Dendritic cell treated with granulocyte-macrophage colony-stimulating factor and Interleukin-4, amounts not matched to agents 40 ng/mL and 50 ng/mL, for 4 days (primary cell): ENCODE data around the gene PPP3CA.
"Not testable (repeated sequence)": the region's sequence is repeated elsewhere in the genome, so short reads cannot be mapped to it uniquely, and the experiment has no call there.

Experiments used
- H3K27ac Mint-ChIP-seq: one replicate; pipeline ENCODE4 v1.8.0; 2022; ENCODE audit warnings: mild to moderate bottlenecking, mixed read lengths
- H3K27me3 Mint-ChIP-seq: one replicate; pipeline ENCODE4 v1.8.0; 2022; ENCODE audit warnings: mild to moderate bottlenecking, mixed read lengths
- H3K36me3 Mint-ChIP-seq: one replicate; pipeline ENCODE4 v1.8.0; 2022; ENCODE audit warnings: low read depth, mixed read lengths
- H3K4me1 Mint-ChIP-seq: one replicate; pipeline ENCODE4 v1.8.0; 2022; ENCODE audit warnings: low read depth, mixed read lengths
- H3K4me3 Mint-ChIP-seq: one replicate; pipeline ENCODE4 v1.8.0; 2022; ENCODE audit warnings: mild to moderate bottlenecking, moderate library complexity, mixed read lengths
- H3K9me3 Mint-ChIP-seq: one replicate; pipeline ENCODE4 v1.8.0; 2022; ENCODE audit warnings: mixed read lengths
- intact Hi-C: fragments of 100-400 bp; cut with micrococcal nuclease; formaldehyde crosslinking; loops from one replicate; pipeline ENCODE4 v1.15.0; 2022

PPP3CA gene

GRCh38 chr4:101244349-101244748 lies 103.0 kb downstream of the PPP3CA start:
- intact Hi-C loops: no loop called here
- H3K27ac Mint-ChIP-seq: no peak overlapping the region
- no peak overlapping the region for H3K4me3 Mint-ChIP-seq
- H3K36me3 Mint-ChIP-seq: no peaks in the 10 kb centered on the region
- H3K27me3 Mint-ChIP-seq: no peaks in the 10 kb centered on the region
- H3K4me1 Mint-ChIP-seq: peaks cover 9% of the 10 kb centered on the region
- no peaks in the 10 kb centered on the region for H3K9me3 Mint-ChIP-seq

- Mint-ChIP-seq H3K4me1 (peaks cover 25% of the 10 kb centered on the region), H3K27me3 (no peaks in the 10 kb centered on the region), H3K36me3 (no peaks in the 10 kb centered on the region), H3K9me3 (no peaks in the 10 kb centered on the region), H3K4me3 (no peak overlapping the region), H3K27ac (no peak overlapping the region)
- intact Hi-C loops: no loop called here
These were observed 104.9 kb downstream of the PPP3CA start for GRCh38 chr4:101242441-101242840.

GRCh38 chr4:101240099-101240498 lies 107.2 kb downstream of the PPP3CA start:
- Mint-ChIP-seq H3K27me3 (no peaks in the 10 kb centered on the region), H3K27ac (no peak overlapping the region), H3K9me3 (no peaks in the 10 kb centered on the region), H3K4me1 (peaks cover 33% of the 10 kb centered on the region), H3K4me3 (no peak overlapping the region), H3K36me3 (no peaks in the 10 kb centered on the region)
- intact Hi-C loops: no loop called here

GRCh38 chr4:101239665-101240064 lies 107.7 kb downstream of the PPP3CA start:
- H3K4me1 Mint-ChIP-seq: peaks cover 33% of the 10 kb centered on the region
- no peaks in the 10 kb centered on the region for H3K9me3 Mint-ChIP-seq
- H3K36me3 Mint-ChIP-seq: no peaks in the 10 kb centered on the region
- H3K27ac Mint-ChIP-seq: no peak overlapping the region
- no peak overlapping the region for H3K4me3 Mint-ChIP-seq
- H3K27me3 Mint-ChIP-seq: no peaks in the 10 kb centered on the region
- intact Hi-C loops: no loop called here

- Mint-ChIP-seq H3K27ac (no peak overlapping the region), H3K4me1 (peaks cover 36% of the 10 kb centered on the region), H3K27me3 (no peaks in the 10 kb centered on the region), H3K9me3 (no peaks in the 10 kb centered on the region), H3K36me3 (no peaks in the 10 kb centered on the region), H3K4me3 (no peak overlapping the region)
- intact Hi-C loops: no loop called here
These were observed 108.6 kb downstream of the PPP3CA start for GRCh38 chr4:101238706-101239105.

- Mint-ChIP-seq H3K27me3 (no peaks in the 10 kb centered on the region), H3K27ac (no peak overlapping the region), H3K36me3 (no peaks in the 10 kb centered on the region), H3K4me1 (peaks cover 33% of the 10 kb centered on the region), H3K9me3 (no peaks in the 10 kb centered on the region), H3K4me3 (no peak overlapping the region)
- intact Hi-C loops: no loop called here
These were observed 109.6 kb downstream of the PPP3CA start for GRCh38 chr4:101237773-101238172.

- Mint-ChIP-seq H3K27me3 (no peaks in the 10 kb centered on the region), H3K4me3 (peak overlapping the region; percentile 34), H3K27ac (peak overlapping the region; percentile 37), H3K36me3 (no peaks in the 10 kb centered on the region), H3K4me1 (peaks cover 39% of the 10 kb centered on the region), H3K9me3 (no peaks in the 10 kb centered on the region)
- intact Hi-C loops: no loop called here
These were observed 111.2 kb downstream of the PPP3CA start for GRCh38 chr4:101236097-101236496.

GRCh38 chr4:101234141-101234540 lies 113.2 kb downstream of the PPP3CA start:
- H3K9me3 Mint-ChIP-seq, intact Hi-C loops, H3K36me3 Mint-ChIP-seq, H3K27ac Mint-ChIP-seq, H3K4me3 Mint-ChIP-seq, H3K27me3 Mint-ChIP-seq: not testable (repeated sequence)
- H3K4me1 Mint-ChIP-seq: peaks cover 45% of the 10 kb centered on the region

- no peaks in the 10 kb centered on the region for H3K27me3 Mint-ChIP-seq
- H3K4me1 Mint-ChIP-seq: peaks cover 32% of the 10 kb centered on the region
- H3K4me3 Mint-ChIP-seq: no peak overlapping the region
- H3K27ac Mint-ChIP-seq: no peak overlapping the region
- H3K9me3 Mint-ChIP-seq: no peaks in the 10 kb centered on the region
- no peaks in the 10 kb centered on the region for H3K36me3 Mint-ChIP-seq
- intact Hi-C loops: no loop called here
These were observed 115.1 kb downstream of the PPP3CA start for GRCh38 chr4:101232074-101232776.

- Mint-ChIP-seq H3K4me3 (no peak overlapping the region), H3K4me1 (peaks cover 26% of the 10 kb centered on the region)
- intact Hi-C loops: no loop called here
These were observed 116.4 kb downstream of the PPP3CA start for GRCh38 chr4:101230801-101231426.

GRCh38 chr4:101229116-101229515 lies 118.2 kb downstream of the PPP3CA start:
- no peaks in the 10 kb centered on the region for H3K9me3 Mint-ChIP-seq
- peaks cover 23% of the 10 kb centered on the region for H3K4me1 Mint-ChIP-seq
- H3K27ac Mint-ChIP-seq: no peak overlapping the region
- no peak overlapping the region for H3K4me3 Mint-ChIP-seq
- H3K36me3 Mint-ChIP-seq: no peaks in the 10 kb centered on the region
- no peaks in the 10 kb centered on the region for H3K27me3 Mint-ChIP-seq
- intact Hi-C loops: no loop called here

More at GRCh38 chr4:101230801-101231426, 116.4 kb downstream of the PPP3CA start:
- Mint-ChIP-seq H3K27me3 (no peaks in the 10 kb centered on the region), H3K9me3 (no peaks in the 10 kb centered on the region), H3K36me3 (no peaks in the 10 kb centered on the region), H3K27ac (no peak overlapping the region)

GRCh38 chr4:101227715-101228114 lies 119.6 kb downstream of the PPP3CA start:
- Mint-ChIP-seq H3K27me3 (no peaks in the 10 kb centered on the region), H3K27ac (no peak overlapping the region), H3K36me3 (no peaks in the 10 kb centered on the region), H3K4me1 (peaks cover 18% of the 10 kb centered on the region), H3K4me3 (no peak overlapping the region), H3K9me3 (no peaks in the 10 kb centered on the region)
- intact Hi-C loops: no loop called here

GRCh38 chr4:101224358-101225218 lies 122.7 kb downstream of the PPP3CA start:
- H3K4me1 Mint-ChIP-seq: peaks cover 2% of the 10 kb centered on the region
- no peak overlapping the region for H3K4me3 Mint-ChIP-seq
- intact Hi-C loops: no loop called here
- no peaks in the 10 kb centered on the region for H3K36me3 Mint-ChIP-seq
- H3K9me3 Mint-ChIP-seq: no peaks in the 10 kb centered on the region
- H3K27me3 Mint-ChIP-seq: no peaks in the 10 kb centered on the region
- H3K27ac Mint-ChIP-seq: no peak overlapping the region

GRCh38 chr4:101222156-101222845 lies 125.0 kb downstream of the PPP3CA start:
- no peak overlapping the region for H3K4me3 Mint-ChIP-seq
- intact Hi-C loops: no loop called here
- H3K27me3 Mint-ChIP-seq: no peaks in the 10 kb centered on the region
- H3K9me3 Mint-ChIP-seq: no peaks in the 10 kb centered on the region
- peaks cover 14% of the 10 kb centered on the region for H3K4me1 Mint-ChIP-seq
- H3K27ac Mint-ChIP-seq: no peak overlapping the region
- H3K36me3 Mint-ChIP-seq: no peaks in the 10 kb centered on the region
